Inferior parietal cortex (tissue), 1 donor: Measurements from ENCODE around the gene NFE2L3.
"Not testable (repeated sequence)": the region's sequence is repeated elsewhere in the genome, so short reads cannot be mapped to it uniquely, and the experiment has no call there.

Experiments used
- DNase-seq: peaks from one replicate; pipeline ENCODE4 v3.0.0-alpha.2; 2016; ENCODE audit errors: extremely low spot score

The NFE2L3 gene, protein sequence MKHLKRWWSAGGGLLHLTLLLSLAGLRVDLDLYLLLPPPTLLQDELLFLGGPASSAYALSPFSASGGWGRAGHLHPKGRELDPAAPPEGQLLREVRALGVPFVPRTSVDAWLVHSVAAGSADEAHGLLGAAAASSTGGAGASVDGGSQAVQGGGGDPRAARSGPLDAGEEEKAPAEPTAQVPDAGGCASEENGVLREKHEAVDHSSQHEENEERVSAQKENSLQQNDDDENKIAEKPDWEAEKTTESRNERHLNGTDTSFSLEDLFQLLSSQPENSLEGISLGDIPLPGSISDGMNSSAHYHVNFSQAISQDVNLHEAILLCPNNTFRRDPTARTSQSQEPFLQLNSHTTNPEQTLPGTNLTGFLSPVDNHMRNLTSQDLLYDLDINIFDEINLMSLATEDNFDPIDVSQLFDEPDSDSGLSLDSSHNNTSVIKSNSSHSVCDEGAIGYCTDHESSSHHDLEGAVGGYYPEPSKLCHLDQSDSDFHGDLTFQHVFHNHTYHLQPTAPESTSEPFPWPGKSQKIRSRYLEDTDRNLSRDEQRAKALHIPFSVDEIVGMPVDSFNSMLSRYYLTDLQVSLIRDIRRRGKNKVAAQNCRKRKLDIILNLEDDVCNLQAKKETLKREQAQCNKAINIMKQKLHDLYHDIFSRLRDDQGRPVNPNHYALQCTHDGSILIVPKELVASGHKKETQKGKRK

GRCh38 chr7:26151953-26152781, at the start of gene NFE2L3:
Gene NFE2L3, plus strand, starts transcription at chr7:26152198. Its CDS starts 301 bp downstream, at chr7:26152499.
- peak; percentile 68 for DNase-seq

GRCh38 chr7:26103596-26103995, 48.4 kb upstream of the NFE2L3 start:
- DNase-seq, result no peak

- DNase-seq, result no peak
Observed at GRCh38 chr7:26105236-26105635, 46.8 kb upstream of the NFE2L3 start.

GRCh38 chr7:26105931-26106330, 46.1 kb upstream of the NFE2L3 start:
- no peak for DNase-seq

DNA sequence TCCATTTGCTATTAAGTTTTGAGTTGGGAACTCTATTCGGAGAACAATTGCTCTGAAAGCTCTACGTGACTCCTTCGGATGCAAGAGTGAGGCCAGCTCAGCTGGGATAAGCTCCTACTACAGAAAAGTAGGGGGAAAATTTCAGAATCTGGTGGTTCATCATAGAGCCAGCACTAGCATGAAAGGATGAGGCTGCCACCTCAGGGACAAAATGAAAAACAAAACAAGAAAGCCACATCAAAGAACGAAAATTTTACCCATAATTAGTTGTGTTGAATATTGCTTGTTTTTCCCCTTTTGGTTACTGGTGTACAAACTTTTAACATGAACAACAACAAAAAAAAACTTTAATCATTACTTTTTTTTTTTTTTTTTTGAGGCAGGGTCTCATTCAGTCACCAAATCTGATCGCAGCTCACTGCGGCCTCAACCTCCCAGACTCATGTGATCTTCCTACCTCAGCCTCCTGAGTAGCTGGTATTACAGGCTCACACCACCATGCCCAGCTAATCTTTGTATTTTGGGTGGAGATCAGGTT, 39.7 kb upstream of the NFE2L3 start:
- no peak for DNase-seq

DNA sequence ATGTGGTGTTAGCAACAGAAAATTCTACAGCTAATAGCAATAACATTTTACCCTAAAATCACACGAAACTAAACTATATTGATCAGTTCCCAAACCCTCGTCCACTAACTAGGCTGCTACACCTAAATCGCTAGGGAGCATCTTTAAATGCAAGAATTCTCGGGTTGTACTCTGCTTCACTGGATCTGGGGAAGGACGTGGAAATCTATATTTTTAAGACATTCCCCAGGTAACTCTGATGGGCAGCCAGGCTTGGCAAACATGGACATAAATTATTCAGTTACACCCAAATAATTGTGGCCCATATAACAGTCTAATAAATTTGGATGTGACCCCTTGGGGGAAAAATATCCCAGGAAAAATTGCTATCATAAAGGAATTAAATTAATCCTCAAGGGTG, 36.3 kb upstream of the NFE2L3 start:
- DNase-seq, result no peak

DNA sequence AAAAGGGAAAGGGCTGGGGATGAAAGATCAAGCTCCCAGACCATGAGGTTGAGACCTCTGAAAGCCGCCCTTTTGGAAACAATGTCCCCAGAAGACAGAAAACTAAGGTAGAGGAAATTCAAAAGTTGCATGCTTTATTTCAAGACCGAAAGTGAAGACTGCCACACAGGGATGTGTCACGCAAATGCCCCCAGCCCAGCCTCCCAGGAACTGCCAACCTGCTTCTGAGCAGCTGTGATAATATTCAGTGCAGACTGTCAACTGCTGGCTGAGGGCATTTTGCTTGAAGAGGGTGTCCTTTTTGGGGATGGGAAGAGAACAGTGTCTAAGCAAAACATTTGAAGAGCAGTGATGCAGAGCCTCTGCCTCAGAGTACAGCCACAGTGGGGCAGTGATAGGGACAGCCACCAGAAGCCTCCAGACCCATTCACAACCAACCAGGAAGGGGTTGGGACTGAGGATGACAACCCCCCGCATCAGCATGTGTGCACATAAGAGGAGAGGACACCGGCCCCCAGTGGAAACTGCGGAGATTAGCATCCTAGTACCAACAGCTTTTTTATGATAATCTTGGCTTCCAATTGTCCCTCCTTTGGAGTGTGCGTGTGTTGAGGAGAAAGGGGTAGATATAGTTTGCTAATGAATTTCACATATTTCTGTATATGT, 34.7 kb upstream of the NFE2L3 start:
- DNase-seq, result no peak

GRCh38 chr7:26117970-26118369, 34.0 kb upstream of the NFE2L3 start:
- DNase-seq, result no peak

- DNase-seq, result no peak
Observed at GRCh38 chr7:26122745-26123144, 29.3 kb upstream of the NFE2L3 start.

GRCh38 chr7:26124775-26125174, 27.2 kb upstream of the NFE2L3 start:
- not testable (repeated sequence) for DNase-seq

GRCh38 chr7:26127411-26127810, 24.6 kb upstream of the NFE2L3 start:
- no peak for DNase-seq

DNA sequence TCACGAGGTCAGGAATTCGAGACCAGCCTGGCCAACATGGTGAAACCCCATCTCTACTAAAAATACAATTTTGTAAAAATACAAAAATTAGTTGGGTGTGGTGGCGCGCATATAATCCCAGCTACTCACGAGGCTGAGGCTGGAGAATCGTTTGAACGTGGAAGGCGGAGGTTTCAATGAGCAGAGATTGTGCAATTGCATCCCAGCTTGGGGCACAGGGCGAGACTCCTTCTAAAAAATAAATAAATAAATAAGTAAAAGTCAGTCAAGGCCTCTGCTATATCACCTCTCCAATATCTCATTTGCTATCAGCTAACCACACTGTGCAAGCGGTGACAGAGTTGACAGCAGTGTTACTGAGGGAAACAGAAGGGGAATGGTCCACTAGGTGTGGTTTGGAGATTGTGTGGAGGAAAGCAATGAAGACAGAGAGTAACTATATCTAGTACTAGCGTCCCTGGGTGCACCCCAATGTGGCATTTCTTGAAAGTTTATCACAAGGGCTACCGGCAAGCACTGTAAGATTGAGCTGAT, 20.9 kb upstream of the NFE2L3 start:
- no peak for DNase-seq

- DNase-seq, result no peak
Observed at GRCh38 chr7:26135076-26135475, 16.9 kb upstream of the NFE2L3 start.

GRCh38 chr7:26135551-26135950, 16.4 kb upstream of the NFE2L3 start:
- no peak for DNase-seq

GRCh38 chr7:26136831-26137230, 15.2 kb upstream of the NFE2L3 start:
- no peak for DNase-seq

GRCh38 chr7:26140380-26140779, 11.6 kb upstream of the NFE2L3 start:
- no peak for DNase-seq

DNA sequence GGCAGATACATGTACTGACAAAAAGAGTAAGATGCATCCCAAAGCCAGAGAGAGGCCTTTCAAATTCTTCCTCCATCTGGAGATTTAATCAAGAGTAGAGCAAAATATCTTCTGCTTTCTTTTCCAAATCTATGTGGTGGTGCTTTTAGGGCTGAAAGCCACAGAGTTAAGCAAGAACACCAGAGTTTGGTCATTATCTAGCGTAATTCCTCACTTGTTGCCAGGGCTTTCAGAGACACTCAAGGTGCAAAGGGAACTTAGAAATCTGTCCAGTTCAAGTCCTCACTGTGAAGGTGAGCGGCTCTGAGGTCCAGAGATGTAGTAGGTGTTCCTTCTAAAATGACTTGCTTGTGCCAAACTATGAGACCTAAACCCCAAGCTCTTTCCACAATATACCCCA, 10.9 kb upstream of the NFE2L3 start:
- DNase-seq, result no peak

DNA sequence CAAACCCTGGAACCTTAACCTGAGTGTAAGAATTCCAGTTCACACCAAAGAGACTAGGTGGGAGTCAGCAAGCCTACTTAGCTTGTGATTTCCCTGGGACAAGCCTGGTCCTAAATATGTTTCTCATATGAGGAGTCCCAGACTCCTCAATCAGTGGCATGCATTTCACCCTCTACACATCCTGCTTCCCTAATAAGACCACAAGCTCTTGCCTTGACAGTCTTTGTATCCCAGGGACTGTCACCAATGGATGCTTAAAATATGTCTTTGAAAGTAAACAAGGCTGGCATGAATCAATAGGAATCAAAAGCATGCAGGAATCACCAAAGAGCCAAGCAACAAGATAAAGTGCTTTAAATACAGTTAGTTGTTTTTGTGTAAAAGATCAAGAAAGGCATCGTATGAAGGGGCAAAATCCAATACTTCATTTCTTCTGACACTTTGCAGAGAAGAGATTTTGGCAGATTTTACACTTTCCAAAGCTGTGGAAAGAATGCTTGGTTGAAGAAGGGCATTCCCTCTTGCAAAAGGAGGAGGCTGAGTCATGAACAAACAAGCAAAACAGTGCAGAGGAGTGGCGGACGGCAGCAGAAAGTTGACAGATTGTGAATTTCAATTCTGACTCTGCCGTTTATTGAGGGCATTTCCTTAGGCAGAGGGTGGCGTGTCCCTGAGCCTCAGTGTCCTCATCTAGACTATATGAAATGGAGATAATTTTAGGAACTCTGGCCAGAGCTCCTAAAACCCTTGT, 8.5 kb upstream of the NFE2L3 start:
- DNase-seq, result no peak

GRCh38 chr7:26144184-26145080, 7.6 kb upstream of the NFE2L3 start:
- no peak for DNase-seq
